Stimulated activated CD8-positive, alpha-beta memory T cell treated with anti-CD3 and anti-CD28 coated beads, Interleukin-12 subunit alpha, Interleukin-12 subunit beta, amount 100 ng/mL, for 4 hours (primary cell): Measurements from ENCODE around the gene AKAP17A.

ENCODE experiments used
- DNase-seq: peaks from one replicate; pipeline ENCODE4 v3.0.0-alpha.2; 2020; ENCODE audit warnings: low read depth

AKAP17A gene

DNA sequence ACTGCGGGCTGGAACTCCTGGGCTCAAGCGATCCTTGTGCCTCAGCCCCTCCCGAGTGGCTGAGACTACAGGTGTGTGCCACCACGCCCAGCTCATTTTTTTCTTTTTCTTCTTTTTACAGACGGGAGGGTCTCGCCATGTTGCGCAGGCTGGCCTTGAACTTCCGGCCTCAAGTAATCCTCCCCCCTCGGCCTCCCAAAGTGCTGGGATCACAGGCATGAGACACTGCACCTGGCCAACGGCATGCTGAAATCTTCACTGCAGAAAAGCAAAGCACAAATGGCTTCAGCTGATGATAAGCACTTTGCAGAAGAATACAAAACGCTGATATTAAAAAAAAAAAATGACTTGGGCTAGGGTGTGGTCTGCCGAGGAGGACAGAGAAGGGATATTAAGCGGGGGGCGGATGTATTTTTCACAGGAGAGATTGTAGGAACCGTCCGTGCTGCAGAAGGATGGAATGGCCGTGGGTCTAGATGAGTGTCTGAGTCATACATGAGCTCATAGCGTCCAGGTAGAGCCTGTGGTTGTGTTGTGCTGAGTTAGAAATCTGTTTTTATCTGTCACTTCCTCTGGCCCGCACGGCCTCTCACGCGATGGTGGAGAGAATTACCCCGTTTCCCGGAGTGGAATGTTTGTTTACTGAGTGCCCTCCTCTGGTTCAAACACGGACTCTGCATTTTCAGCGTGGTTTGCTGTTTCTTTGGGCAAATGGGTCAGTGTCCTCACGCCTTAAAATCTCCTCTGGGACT lies 8.5 kb upstream of the AKAP17A start:
- DNase-seq, result no peak

DNA sequence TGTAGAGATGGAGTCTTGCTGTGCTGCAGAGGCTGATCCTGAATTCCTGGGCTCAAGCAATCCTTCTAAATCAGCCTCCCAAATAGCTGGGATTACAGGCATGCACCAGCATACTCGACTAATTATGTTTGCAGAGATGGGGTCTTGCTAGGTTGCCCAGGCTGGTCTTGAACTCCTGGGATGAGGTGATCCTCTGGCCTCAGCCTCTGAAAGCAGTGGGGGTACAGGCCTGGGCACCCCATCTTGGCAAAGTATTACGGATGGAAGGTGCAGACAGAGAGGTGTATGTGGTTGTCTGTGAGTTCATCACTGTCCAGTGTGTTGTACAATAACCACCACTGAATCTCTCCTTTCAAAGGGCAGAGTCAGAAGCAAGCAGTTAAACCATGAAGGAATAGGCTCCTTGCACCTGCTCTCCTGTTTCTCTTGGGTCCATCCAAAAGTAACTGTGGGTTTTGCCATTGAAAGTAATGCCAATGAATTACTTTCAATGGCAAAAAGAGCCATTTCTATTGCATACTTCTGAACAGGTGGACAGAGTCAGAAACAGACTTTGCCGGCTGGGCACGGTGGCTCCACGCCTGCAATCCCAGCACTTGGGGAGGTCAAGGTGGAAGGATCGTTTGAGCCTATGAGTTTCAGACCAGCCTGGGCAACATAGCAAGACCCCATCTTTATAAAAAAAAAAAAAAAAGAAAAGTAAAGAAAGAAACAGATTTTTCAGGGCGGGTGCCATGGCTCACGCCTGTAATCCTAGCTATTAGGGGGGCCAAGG lies 7.0 kb upstream of the AKAP17A start:
- DNase-seq, result no peak

- no peak for DNase-seq
Measured at GRCh38 chrX:1587161-1587560, 4.2 kb upstream of the AKAP17A start.

DNA sequence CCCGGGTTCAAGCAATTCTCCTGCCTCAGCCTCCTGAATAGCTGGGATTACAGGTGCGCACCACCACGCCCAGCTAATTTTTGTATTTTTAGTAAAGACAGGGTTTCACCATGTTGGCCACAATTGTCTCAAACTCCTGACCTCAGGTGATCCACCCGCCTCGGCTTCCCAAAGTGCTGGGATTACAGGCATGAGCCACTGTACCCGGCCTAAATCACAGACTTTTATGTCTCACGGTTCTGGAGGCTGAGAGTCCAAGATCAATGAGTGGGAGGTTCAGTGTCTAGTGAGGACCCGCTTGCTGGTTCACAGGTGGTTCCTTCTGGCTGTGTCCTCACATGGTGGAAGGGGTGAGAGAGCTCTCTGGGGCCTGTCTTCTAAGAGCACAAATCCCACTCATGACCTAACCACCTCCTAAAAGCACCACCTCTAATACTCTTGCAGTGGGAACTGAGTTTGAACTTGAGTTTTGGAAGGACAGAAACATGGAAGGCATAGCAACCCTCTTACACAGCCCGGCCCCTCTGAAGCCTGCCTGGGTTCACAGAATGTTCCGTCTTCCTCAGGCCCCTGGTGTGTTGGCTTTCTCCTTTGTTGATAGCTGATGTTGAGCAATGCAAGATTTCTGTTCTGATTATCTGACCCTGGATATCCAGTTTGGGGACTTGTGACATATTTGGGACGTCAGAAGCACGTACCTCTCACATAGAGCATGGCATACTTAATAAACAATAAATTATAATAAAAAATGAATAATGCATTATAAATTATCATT lies 1.9 kb upstream of the AKAP17A start:
- DNase-seq, result no peak

- no peak for DNase-seq
Measured at GRCh38 chrX:1591863-1592469, 562 bp downstream of the AKAP17A start.

GRCh38 chrX:1592470-1593142 lies 1.2 kb downstream of the AKAP17A start:
- no peak for DNase-seq

DNA sequence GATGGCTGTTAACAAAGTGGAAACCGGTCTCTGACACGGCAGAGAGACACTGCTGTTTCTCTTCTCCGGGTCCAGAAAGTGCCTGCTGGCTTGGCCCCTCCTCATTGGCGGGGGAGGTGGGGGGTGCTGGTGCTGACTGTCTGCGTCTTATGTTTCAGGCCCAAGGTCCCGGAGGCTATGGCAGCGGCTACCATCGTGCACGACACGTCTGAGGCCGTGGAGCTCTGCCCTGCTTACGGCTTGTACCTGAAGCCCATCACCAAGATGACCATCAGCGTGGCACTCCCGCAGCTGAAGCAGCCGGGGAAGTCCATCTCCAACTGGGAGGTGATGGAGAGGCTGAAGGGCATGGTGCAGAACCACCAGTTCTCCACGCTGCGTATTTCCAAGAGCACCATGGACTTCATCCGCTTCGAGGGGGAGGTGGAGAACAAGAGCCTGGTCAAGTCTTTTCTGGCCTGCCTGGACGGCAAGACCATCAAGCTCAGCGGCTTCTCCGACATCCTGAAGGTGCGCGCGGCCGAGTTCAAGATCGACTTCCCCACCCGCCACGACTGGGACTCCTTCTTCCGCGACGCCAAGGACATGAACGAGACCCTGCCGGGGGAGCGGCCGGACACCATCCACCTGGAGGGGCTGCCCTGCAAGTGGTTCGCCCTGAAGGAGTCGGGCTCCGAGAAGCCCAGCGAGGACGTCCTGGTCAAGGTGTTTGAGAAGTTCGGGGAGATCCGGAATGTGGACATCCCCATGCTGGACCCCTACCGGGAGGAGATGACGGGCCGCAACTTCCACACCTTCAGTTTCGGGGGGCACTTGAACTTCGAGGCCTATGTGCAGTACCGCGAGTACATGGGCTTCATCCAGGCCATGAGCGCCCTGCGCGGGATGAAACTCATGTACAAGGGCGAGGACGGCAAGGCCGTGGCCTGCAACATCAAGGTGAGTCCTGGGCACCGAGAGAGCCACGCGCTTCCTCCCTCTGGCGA lies 2.2 kb downstream of the AKAP17A start:
- no peak for DNase-seq

GRCh38 chrX:1595711-1596060 lies 4.3 kb downstream of the AKAP17A start:
- no peak for DNase-seq

- DNase-seq, result no peak
Measured at GRCh38 chrX:1596676-1597344, 5.4 kb downstream of the AKAP17A start.

DNA sequence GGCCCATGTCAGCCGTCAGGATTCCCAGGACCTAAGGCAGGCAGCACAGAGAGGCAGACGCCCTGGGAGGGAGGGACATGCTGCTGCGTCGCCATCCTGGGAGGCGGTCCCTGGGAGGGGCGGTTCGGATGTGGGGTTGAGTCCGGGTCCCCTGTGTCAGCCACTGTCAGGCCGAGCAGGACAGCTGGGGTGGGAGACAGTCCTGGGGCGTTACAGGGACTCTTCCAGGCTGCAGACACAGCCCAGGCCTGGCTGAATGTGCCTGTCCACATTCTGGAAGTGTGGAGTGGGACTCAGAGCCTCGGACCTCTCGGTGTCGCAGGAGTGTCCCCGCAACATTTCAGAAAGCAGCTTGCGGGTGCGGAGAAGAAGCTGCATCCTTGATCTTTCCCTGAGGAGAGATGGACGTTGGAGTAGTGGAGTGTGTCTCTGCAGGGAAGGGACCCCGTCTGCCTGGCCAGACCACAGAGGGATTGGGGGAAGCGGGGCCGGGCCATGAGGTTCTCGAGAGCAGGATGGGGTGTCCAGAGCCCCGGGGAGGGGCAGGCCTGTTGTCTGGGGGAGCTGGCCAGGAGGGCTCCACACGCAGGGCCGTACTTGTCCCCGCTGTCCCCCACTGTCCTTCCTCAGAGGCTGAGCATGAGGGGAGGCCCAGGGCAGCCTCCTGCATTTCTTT lies 6.1 kb downstream of the AKAP17A start:
- DNase-seq, result no peak

DNA sequence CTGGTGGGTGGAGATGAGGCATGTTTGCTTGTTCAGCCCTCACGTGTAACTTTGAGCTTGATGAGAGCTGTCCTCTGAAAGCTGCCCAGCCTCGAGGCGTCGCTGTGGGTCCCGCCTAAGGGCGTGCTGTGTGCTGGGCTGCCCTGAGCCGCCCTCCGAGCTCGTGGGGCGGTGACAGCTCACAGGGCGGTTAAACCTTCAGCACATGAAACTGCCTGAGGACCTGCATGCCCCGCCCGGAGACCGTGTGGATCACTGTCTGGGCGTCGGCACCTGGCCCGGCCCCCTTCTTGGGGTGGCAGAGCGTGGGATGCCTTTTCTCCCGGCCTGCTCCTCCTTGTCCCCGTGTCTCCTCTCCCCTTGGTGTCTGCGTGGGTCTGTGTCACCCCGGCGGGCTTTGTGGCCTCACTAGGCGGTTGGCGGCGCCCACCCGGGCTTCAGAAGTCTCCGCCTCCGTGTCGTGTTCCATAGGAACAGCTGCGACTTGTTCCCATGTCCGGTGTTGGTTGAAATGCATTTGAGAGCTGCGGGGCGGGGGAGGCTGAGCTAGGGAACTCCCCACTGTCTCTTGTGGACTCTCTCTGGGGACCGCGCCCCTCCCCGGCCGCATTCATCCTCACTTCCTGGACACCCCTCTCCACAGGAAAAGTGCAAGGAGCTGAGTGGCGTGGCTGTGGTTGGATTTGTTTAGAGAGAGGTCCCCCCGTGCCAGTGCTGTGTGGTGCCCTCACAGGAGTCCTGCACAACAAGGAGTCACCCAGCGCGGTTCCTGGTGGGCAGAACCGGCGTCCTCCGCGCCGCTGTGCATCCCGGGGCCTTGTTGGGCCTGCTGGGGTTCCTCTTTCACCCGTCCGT lies 6.8 kb downstream of the AKAP17A start:
- no peak for DNase-seq

DNA sequence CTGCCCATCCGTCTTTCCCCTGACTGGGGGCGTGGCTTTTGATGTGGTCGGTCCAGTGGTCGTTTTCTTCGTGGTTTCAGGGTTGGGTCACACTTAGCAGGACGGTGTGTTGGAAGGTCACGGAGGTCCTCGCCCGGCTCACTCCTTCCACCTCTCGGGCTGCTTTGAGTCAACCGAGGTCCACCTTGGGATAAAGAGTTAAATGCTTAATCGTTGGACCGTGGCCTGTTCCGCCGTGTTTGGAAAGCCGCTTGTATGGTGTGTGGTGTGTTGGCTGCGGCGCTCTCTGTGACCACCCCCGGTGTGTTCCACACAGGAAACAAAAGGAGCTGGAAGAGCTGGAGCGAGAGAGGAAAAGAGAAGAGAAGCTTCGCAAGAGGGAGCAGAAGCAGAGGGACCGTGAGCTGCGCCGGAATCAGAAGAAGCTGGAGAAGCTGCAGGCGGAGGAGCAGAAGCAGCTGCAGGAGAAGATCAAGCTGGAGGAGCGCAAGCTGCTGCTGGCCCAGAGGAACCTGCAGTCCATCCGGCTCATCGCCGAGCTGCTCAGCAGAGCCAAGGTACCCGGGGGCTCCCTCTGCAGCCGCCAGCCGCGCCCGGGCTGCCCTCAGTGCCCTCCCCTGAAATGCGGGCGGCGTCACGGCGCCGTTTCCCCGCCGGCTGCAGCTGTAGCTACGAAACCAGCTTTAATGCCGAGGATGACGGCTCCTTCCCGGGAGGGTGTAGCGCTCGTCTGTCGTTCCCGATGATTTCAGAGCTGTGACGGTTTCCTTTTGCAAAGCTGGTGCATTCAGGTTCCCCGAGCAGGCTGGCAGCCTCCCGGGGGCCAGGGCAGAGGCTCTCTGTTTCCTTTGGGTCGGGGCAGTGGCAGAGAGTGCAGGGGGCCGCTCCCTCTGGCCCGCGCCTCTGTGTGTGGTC lies 7.7 kb downstream of the AKAP17A start:
- no peak for DNase-seq

DNA sequence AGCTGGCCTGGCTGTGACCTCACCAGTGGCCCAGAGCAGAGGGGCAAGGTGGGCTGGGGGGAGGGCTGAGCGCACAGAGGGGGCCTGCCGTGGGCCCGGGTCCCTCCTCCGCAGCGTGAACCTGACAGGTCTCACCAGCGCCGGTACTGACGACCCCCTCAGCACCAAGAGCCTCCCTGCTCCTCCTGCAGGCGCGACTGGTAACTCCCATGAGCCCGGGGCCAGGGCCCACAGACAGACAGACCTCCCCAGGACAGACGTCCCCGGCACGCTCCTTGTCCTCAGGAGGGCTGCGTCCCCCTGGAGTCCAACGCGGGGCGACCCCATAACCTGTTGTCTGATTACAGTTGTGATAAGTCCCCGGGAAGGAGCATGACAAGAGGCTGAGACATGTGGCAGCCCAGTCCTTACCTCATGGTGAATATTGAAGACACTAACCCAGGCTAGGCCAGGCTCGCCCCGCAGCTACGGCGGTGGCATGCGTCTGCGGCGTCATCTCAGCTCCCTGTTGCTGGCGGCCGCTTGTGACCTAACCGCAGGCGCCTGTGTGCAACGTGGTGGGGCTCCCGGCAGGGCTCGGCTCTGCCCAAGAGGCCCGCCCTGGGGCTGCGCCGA lies 8.5 kb downstream of the AKAP17A start:
- no peak for DNase-seq

DNA sequence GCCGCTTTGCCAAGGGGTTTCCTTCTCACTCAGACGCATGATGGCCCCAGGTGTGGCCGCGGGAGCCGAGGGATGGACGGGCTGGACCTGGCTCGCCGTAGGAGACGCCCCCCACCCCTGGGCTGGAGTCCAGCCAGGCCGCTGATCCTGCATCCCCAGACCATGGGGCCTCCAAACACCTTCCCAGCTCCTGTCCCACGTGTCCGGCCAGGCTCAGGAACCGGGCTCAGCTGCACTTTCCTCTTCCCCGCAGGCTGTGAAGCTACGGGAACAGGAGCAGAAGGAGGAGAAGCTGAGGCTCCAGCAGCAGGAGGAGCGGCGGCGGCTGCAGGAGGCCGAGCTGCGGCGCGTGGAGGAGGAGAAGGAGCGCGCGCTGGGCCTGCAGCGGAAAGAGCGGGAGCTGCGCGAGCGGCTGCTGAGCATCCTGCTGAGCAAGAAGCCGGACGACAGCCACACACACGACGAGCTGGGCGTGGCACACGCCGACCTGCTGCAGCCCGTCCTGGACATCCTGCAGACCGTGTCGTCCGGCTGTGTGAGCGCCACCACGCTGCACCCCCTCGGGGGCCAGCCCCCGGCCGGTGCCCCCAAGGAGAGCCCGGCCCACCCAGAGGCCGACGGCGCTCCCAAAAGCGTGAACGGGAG lies 9.1 kb downstream of the AKAP17A start:
- no peak for DNase-seq

DNA sequence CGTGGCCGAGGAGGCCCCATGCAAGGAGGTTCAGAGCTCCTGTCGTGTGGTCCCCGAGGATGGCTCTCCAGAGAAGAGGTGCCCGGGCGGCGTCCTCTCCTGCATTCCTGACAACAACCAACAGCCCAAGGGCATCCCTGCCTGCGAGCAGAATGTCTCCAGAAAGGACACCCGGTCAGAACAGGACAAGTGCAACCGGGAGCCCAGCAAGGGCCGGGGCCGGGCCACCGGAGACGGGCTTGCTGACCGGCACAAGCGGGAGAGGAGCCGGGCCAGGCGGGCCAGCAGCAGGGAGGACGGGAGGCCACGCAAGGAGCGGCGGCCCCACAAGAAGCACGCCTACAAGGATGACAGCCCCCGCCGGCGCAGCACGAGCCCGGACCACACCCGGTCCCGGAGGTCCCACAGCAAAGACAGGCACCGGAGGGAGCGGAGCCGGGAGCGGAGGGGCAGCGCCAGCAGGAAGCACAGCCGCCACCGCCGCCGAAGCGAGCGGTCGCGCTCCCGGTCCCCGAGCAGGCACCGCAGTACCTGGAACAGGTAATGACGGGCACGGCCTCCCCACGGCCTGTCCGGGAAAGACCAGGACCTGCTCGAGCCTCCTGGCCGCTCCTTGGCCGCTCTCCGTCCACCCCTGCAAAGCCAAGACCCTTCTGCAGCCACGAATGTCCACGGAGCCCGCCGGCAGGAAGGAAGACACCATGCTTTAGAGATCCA lies 9.8 kb downstream of the AKAP17A start:
- DNase-seq, result no peak

DNA sequence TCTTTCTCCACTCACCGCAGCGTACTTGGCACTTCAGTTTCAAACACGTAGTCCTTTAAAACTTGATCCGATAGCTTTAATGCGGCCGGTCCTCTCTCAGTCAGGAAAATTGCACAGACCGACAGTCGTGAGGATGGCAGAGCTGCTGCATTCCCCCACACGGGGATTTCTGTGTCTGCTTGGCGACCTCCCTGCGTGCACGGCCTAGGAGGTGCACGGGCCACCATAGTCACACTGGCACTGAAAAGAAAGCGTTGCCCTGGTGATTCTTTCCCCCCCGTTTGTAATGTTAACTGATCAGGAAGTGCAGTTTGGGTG lies 10.3 kb downstream of the AKAP17A start:
- DNase-seq, result no peak
